Right cardiac atrium (tissue), 5 donors: Measurements from ENCODE around the gene ATP8B3. TPM values are rescaled to one million over a fixed set of nuclear protein-coding genes. Genes with fewer than 3 reads are reported as not detected.

Experiments
- ATAC-seq, 2 donors: fragments of 200-7000 bp; cut with Tn5 transposase; one replicate each; pipeline versions ENCODE4 v1.8.0 to v1.9.1; 2020; ENCODE audit warnings: moderate library complexity in 2 of 2, mild to moderate bottlenecking in 1 of 2
- DNase-seq, 3 donors: peaks; one replicate each; pipeline ENCODE4 v3.0.0-alpha.2; 2020
- H3K27ac ChIP-seq: one replicate; pipeline ENCODE4 v1.5.1; 2013; ENCODE audit warnings: mild to moderate bottlenecking, low read length, control low read depth, moderate library complexity
- H3K27me3 ChIP-seq: one replicate; pipeline ENCODE4 v1.6.1; 2013; ENCODE audit not compliant: control insufficient read depth, insufficient read depth
- H3K4me1 ChIP-seq: one replicate; pipeline ENCODE4 v1.6.1; 2013; ENCODE audit warnings: low read length; ENCODE audit not compliant: control insufficient read depth, insufficient read depth
- H3K4me3 ChIP-seq: one replicate; pipeline ENCODE4 v1.5.1; 2013; ENCODE audit warnings: low read length, control low read depth
- H3K9me3 ChIP-seq: one replicate; pipeline ENCODE4 v1.6.1; 2013; ENCODE audit warnings: low read length; ENCODE audit not compliant: control insufficient read depth
- WGBS: extraction: QIAGEN DNeasy Blood & Tissue Kit; methylation state at CpG from one replicate; pipeline ENCODE4 v1.1.7; 2013; 5-methylcytosine and 5-hydroxymethylcytosine counted together
- intact Hi-C, 4 donors: fragments of 100-400 bp; cut with DNase I; formaldehyde crosslinking; loops; one replicate each; pipeline versions ENCODE4 v1.11.0 to v1.14.0; 2022 to 2023
- polyA plus RNA-seq: library from polyadenylated mRNA; stranded (reverse); fragments of 200-250 nt; gene quantifications from one replicate; pipeline ENCODE4 v1.2.3, GENCODE V29; 2013
- total RNA-seq, 4 donors: library from RNA; stranded (reverse); fragmentation: NEBNext Ultra II Directional; extraction: Animal tissue kit (Norgen Biotek cat#: 25700); gene quantifications; one replicate each; pipeline ENCODE4 v1.2.1, GENCODE V29; 2021
- donor health status: healthy with polysubstance abuse.
- donor health status: DM: no; HTN: yes; CAD: no.
- donor health status: DM: no; HTN: no; CAD: no.
- donor health status: DM: no; HTN: yes; CAD: no; lungs with severe emphysema.
- donor health status: DM: yes; HTN: yes; CAD: no.

Gene ATP8B3
- total and polyA plus RNA-seq, 5 donors, result 0.53 to 1.9 (median 1.4) TPM

DNA sequence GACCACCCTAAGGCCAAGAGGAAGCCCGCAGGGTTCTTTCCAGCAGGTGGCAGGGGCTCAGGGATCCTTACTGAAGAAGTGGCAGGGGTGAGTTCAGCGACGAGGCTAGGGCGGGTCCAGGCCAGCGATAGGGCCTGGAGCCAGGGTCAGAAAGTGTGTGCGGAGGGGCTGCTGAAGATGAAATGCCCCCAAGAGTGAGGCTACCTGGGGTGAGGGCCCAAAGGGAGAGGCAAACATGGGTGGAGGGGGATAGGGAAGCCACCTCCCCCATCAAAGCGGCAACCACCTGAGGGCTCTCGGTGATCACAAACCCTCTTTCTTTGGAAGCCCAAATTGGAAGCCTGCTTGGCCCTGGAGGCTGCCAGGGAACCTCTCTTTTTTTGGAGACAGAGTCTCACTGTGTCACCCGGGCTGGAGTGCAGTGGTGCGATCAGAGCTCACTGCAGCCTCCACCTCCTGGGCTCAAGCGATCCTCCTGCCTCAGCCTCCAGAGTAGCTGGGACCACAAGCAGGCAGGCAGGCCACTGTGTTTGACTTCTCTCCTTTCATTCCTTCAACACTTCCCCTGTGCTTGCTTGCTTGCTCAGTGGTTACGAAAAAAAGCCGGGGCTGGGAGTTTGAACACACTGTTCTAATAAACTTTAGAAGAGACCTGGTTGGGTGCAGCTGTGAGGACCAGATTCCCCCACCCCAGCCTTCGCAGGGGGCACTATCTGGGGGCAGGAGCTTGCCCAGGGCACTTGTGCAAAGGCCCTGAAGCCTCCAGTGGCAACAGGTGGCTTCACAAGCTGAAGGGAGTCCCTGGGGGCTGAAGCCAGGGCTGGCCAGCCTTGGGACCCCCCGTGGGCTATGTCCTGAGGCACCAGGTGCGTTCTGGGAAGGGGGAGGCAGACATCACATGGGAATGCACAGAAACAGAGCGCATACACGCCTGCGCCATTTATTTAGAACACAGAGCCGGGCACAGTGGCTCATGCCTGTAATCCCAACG is 1.4 kb upstream of the ATP8B3 start:
- ATAC-seq, result no peak

DNA sequence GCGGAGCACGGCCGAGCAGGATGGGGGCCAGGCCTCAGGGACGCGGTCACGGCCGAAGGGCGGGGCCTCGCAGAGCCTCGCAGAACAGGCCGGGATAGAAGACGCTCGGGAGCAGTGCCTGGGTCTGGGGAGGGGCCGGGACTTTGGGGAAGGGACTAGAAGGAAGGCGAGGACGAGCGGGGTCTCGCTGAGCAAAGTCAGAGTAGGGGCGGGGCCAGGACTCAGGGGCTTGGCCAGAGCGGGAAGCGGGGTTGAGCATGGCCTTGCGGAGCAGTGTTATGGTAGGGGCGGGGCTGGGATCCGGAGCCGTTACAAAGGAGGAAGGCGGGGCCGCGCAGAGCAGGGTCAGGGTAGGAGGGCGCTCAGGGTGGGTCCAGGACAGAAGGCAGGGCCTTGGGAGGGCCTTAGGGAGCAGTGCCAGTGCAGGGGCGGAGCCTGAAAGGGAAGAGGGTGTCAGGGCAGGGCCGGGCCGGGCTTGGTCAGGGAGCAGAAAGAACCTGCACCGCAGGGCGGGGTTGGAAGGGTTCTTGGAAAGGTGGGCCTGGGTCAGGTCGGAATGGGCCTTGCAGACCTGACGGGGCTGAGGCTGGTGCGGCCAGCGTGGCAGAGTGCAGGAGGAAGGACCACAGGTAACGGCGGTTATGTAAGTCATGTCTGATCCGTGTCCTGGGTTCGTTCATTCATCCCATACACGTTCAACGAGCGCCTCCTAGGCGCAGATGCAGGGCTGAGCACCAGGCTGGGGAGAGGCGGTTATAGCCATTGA is 533 bp upstream of the ATP8B3 start:
- ATAC-seq (peak; percentile 92 to 94), DNase-seq (peak; percentile 96 to 98 (median 98))
- H3K9me3 ChIP-seq, result no peaks in the 10 kb centered on the region
- WGBS, result under 1% methylated on average over 47 of the region's 47 CpGs
- H3K27ac ChIP-seq, result peak overlapping the region; percentile 40
- intact Hi-C loops, result no loop called here
- H3K4me1 ChIP-seq, result peaks cover 3% of the 10 kb centered on the region
- H3K4me3 ChIP-seq, result peak overlapping the region; percentile 59
- H3K27me3 ChIP-seq, result no peaks in the 10 kb centered on the region

More for the DNA sequence above, 1.4 kb upstream of the ATP8B3 start:
- Histone ChIP-seq H3K4me1 (peaks cover 3% of the 10 kb centered on the region), H3K9me3 (no peaks in the 10 kb centered on the region), H3K27ac (no peak overlapping the region), H3K4me3 (peak overlapping the region; percentile 59), H3K27me3 (no peaks in the 10 kb centered on the region)
- intact Hi-C loops, result no loop called here
- no peak for DNase-seq
- WGBS, result 66% methylated on average over 21 of the region's 21 CpGs

DNA sequence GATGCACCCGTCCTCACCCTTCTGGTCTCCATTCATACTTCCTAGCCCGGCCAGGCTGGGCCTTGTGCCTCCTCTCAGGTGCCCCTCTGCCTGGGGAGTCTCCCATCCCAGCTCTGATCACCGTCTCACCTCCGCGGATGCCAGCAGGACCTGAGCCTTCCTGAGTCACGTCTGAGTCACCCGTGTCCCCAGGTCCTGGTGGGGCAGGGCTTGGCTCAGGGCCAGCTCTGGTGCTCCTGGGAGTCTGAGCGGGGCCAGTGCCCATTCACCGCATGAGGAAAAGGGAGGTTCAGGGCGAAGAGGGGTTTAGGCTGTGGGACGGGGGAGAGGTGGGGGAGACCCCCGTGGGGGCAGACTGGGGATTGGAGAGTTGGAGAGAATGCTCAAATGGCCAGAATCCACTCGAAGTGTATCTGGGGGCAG is 593 bp downstream of the ATP8B3 start:
- no peaks in the 10 kb centered on the region for H3K9me3 ChIP-seq
- no peak overlapping the region for H3K27ac ChIP-seq
- H3K4me1 ChIP-seq, result peaks cover 3% of the 10 kb centered on the region
- H3K4me3 ChIP-seq, result no peak overlapping the region
- DNase-seq, result peak; percentile 74 to 86 (median 86)
- no peaks in the 10 kb centered on the region for H3K27me3 ChIP-seq
- intact Hi-C loops, result no loop called here
- ATAC-seq, result peak; percentile 4 to 8
- WGBS, result 19% methylated on average over 13 of the region's 13 CpGs

DNA sequence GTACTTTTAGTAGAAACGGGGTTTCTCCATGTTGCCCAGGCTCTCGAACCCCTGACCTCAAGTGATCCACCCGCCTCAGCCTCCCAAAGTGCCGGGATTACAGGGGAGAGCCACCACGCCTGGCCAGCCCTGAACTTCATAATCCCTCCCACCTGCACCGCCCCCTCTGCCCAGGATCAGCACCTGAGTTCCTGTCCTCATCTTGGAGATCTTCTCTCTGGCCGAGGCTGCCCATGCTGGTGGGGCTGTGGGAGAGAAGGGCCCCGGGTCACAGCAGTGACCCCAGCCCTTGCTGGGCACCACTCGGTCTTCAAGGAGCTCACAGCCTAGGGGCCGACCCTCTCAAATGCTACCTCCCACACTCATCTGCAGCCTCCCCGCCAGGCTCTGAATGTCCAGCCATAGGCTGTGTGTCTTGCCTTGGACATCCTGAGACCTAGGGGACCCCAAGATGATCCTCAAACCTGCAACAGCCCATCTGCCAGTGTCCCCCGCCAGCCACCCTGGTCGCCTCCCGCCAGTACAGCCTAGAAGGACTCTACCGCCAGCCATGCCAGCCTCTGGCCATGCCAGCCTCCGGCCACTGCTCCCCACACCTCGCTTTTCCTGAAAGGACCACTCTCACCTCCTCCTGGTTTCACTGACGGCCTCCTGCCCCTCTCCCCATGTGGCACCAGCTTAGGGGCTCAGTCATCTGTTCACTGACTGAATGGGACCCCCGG is 1.5 kb downstream of the ATP8B3 start:
- WGBS, result 89% methylated on average over 19 of the region's 19 CpGs
- Histone ChIP-seq H3K4me3 (no peak overlapping the region), H3K27ac (no peak overlapping the region), H3K27me3 (no peaks in the 10 kb centered on the region), H3K4me1 (peaks cover 3% of the 10 kb centered on the region), H3K9me3 (no peaks in the 10 kb centered on the region)
- no peak for ATAC-seq
- peak in 1 of 3 donors; percentile 46 for DNase-seq
- intact Hi-C loops, result no loop called here

DNA sequence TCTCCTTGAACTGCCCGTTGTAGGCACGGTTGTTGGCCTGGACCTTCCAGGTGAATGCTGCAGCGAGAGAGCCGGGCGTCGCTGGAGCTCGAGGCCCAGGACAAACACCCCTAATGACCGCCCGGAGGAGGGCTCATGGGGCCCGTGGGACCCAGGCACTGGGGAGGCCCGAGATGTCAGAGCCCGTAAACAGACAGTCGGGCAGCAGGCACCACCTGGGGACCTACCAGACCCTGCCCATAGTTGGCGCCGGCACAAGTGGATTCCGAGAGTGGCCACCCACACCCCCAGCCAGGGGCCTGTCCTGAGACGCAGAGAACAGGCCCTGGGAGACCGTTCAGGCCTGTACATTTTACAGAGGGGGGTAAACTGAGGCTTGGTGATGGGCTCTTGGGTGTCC is 2.4 kb downstream of the ATP8B3 start:
- intact Hi-C loops, result no loop called here
- 80% methylated on average over 18 of the region's 18 CpGs for WGBS
- Histone ChIP-seq H3K4me3 (no peak overlapping the region), H3K27ac (no peak overlapping the region), H3K4me1 (peaks cover 3% of the 10 kb centered on the region), H3K27me3 (no peaks in the 10 kb centered on the region), H3K9me3 (no peaks in the 10 kb centered on the region)
- peak in 1 of 3 donors; percentile 67 for DNase-seq
- no peak for ATAC-seq

DNA sequence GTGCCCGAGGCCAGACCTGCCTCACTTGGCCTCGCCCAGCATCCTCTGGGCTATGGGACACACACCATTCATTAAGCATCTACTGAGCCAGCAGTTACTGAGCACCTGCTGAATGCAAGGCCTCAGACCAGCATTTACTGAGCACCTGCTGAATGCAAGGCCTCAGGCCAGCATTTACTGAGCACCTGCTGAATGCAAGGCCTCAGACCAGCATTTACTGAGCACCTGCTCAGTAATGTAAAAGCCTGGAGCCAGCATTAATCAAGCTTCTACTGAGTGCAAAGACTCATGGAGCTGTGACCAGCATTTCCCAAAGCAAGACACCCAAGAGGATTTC is 3.7 kb downstream of the ATP8B3 start:
- H3K4me1 ChIP-seq, result peaks cover 3% of the 10 kb centered on the region
- intact Hi-C loops, result no loop called here
- no peak overlapping the region for H3K27ac ChIP-seq
- no peak overlapping the region for H3K4me3 ChIP-seq
- DNase-seq, result no peak
- no peak for ATAC-seq
- no peaks in the 10 kb centered on the region for H3K9me3 ChIP-seq
- WGBS, result 92% methylated on average over 2 of the region's 2 CpGs
- no peaks in the 10 kb centered on the region for H3K27me3 ChIP-seq

DNA sequence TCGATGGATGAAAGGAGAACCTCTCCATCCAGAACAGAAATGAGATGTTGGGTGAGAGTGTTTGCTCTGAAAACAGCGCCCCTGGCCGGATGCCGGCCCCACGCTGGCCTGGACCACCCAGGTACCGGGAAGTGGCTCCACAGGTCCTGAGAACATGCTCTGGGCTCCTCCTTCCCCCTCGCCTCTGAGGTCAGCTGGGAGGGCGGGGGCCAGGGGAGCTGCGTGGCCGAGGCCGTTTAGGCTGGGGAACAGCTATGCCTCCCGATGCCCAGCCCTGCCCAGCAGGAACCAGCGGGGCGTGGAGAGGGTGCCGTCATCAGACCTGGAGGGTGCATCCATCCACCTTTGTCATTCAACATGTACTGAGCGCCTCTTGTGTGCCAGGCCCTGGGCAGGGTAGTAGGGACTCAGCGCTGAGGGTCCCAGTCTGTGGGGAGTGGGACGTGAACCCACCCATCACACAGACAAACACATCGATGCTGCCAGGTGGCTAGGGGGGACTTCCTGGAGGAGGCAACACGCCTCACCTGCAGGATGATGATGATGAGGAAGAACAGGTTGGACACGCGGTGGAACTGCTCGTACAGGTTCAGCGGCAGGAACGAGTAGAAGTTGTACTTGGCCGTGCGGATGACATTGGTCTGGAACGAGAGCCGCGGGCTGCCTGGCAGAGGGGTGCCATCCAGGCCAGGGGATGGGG is 4.2 kb downstream of the ATP8B3 start:
- Histone ChIP-seq H3K4me1 (no peaks in the 10 kb centered on the region), H3K9me3 (no peaks in the 10 kb centered on the region), H3K27me3 (no peaks in the 10 kb centered on the region), H3K4me3 (no peak overlapping the region), H3K27ac (no peak overlapping the region)
- DNase-seq (no peak), ATAC-seq (no peak)
- intact Hi-C loops, result no loop called here
- WGBS, result 80% methylated on average over 30 of the region's 30 CpGs

DNA sequence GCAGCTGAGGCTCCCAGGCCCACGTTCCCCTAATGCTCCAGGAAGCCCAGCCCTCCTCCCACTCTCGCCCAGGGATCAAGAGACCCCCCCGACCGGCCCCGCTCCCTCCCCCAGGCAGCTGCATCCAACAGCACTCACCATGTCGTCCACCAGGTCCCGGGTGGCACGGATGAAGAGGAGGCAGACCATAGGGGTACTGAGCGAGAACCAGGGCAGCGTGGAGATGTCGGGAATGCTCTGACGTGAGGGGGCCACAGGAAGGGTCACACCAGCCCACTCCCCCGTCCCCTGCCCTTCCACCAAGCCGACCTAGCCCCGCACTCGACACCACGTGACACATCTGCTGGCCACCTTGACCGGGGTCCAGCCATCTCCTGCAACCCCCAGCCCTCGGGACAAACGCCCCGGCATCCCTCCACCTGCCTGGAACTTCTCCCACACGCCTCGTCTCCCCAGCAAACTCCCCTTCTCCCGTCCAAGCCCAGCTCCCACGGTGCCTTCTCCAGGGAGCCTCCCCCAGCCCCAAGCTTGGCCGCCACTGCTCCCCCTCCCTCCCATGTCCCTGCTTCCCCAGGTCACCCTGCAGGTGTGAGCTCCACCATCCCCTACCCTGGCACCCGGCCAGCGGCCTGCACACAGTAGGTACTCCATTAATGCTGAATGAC is 4.9 kb downstream of the ATP8B3 start:
- Histone ChIP-seq H3K4me1 (no peaks in the 10 kb centered on the region), H3K27me3 (no peaks in the 10 kb centered on the region), H3K9me3 (no peaks in the 10 kb centered on the region), H3K27ac (no peak overlapping the region), H3K4me3 (no peak overlapping the region)
- WGBS, result 66% methylated on average over 28 of the region's 28 CpGs
- no peak for ATAC-seq
- peak in 1 of 3 donors; percentile 58 for DNase-seq
- intact Hi-C loops, result no loop called here

DNA sequence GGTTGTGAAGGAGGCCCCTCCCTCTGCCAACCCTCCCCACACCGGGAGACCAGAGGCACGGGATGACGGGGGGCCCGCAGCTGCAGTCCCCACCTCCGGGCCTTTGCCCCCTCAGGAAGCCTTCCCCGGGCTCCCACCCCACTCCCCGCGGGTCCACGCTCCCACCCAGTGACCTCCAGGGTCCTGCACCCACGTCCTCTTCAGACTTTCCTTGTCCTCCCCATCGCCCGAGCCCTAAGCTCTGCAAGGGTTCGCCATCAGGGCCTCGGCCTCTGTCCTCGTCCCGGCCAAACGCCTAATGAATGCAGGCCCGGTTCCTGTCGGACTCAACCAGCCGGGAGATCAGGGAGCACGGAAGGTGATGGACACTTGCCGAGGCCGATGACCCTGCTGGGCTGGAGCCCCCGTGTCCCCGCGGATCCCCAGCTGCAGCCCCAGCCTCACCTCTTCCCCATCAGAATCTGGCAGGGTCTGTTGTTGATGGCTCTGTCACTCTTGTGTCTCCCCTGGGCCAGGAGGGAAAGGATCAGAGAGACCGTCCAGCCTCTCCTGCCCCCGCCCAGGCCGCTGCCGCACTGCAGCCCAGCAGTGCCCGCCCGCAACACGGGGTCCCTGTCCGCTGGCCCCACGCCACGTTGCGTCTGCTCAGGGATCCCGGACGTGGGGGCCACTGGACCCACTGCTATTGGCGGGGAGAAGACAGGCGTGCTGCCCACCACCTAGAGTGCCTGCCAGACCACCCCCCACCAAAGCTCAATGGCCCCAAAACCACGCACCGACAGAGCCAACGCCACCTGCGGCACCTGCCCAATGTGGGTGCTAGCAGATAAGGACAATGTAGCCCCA is 5.7 kb downstream of the ATP8B3 start:
- 78% methylated on average over 45 of the region's 45 CpGs for WGBS
- Histone ChIP-seq H3K4me1 (no peaks in the 10 kb centered on the region), H3K27me3 (no peaks in the 10 kb centered on the region), H3K4me3 (no peak overlapping the region), H3K27ac (no peak overlapping the region), H3K9me3 (no peaks in the 10 kb centered on the region)
- DNase-seq, result peak in 1 of 3 donors; percentile 58
- no peak for ATAC-seq
- intact Hi-C loops, result no loop called here
